Activated CD4-positive, CD25-positive, alpha-beta regulatory T cell treated with anti-CD3 and anti-CD28 coated beads, Interleukin-2, amount 50 U/mL, for 16 hours (primary cell): Measurements from ENCODE around the gene PPP1R14C.

Experiments used
- DNase-seq: peaks from one replicate; pipeline ENCODE4 v3.0.0-alpha.2; 2020; ENCODE audit warnings: low read depth, low spot score

Gene PPP1R14C

DNA sequence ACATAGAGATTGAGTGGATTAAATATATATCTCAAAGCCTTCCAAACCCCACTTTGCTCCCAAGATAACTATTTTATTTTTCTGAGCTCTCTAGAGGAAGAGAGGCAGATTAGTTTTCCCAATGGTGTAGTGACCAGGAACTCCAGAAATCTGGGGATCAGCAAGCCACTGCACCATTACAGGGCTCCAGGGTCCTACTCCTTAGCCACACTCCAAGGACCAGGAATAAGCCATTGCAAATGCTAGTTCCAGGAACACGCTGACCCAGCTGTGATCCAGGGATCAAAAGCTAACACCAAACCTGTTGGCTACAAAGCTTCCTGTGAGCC lies 128.3 kb downstream of the PPP1R14C start:
- no peak for DNase-seq

- DNase-seq: no peak
Measured at GRCh38 chr6:150271501-150272263, 128.8 kb downstream of the PPP1R14C start.

DNA sequence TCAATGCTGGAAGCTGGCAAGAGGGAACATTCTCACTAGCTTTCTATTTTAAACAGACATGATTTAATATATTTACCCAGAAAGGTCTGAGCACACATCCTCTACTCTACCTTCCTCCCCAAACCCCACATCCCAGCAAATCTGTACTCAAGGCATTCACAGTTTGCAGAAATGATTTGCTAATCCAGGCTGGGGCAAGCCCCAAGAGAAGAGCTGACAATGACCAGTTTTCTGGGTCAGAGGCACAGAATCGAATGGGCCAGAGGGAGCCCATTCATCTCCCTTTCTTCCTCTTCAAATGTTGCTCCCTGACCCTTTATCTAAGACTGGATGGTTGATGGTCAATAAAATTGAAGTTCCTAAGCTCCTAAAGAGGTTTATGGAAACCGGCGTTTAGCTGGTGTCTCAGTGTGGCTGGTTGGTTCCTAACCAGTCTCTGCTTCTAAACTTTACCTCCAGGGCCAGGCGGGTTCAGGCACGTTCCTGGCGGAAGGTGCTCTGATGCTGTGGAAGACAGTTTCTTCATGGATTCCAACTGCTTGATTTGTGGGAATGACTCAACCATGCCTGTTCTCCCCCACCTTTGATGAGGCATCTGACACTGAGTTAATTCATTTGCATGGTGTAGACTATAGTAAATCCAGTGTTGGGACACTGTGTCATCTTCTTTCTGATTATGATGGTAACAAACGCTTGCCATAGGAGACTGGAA lies 129.6 kb downstream of the PPP1R14C start:
- no peak for DNase-seq

DNA sequence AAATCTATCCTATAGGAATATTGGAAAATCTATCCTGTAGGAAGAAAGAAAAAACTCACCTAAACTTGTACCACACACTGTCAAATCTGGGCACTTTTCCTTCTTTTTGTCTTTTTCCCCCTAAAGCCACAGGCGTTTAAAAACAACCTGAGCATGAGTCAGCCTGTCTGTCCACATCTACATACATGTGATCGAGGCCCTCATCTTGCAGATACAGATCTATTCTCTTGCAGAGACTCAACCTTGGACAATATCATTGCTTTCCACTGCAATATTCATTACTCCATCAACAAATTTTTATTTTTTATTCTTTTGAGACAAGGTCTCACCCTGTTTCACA lies 130.1 kb downstream of the PPP1R14C start:
- no peak for DNase-seq

DNA sequence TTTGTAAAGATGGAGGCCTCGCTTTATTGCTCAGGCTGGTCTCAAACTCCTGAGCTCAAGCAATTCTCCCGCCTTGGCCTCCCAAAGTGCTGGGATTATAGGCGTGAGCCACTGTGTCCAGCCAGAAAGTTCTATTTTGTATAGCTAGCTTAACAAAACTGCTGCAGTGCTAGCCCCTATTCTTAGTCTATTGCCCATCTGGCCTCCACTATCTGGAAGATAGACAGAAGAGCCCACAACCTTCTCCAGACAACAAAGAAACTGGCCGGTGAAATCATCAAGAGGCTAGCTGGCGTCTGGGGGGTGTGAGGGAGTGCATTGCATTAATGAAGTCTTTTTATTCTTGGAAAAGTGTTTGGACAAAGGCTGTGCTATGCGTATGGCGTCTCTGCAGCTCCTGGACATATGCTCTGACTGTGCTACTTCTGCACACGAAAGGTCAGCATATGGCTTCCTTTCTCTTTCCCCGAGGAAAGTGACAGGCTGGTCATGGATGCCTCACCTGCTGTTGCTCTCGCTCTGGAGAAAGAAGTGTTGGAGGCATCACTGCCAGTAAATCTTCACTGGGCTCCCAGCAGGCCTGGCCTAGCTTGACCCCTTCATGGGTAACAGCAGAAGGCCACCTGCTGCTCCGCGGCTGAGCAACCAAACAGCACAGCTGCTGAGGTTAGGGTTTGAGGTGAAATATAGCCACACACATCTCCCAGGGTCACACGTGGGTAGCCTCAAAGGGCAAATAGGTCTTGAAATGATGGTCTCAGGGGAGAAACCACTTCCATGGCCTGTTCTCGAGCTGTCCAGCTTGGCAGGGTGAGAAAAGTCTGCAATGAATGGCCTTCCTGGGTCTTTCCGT lies 130.8 kb downstream of the PPP1R14C start:
- no peak for DNase-seq

DNA sequence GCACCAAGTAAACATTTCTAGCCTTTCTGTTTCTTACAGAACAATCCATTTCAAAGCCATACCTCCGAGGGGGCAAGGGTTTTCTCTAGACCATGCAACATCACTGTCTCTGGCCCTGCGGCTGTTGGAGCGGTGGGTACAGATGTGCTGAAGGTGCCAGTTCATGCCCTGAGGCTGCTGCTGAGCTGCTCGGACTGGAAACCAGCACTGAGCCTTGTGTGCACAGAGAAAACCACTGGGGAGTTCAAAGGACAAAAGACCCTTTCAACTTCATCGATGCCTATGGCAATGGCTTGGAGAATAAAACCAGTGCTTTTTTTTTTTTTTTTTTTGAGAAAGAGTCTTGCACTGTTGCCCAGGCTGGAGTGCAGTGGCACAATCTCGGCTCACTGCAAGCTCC lies 132.6 kb downstream of the PPP1R14C start:
- DNase-seq: no peak

GRCh38 chr6:150276168-150276936 lies 133.5 kb downstream of the PPP1R14C start:
- DNase-seq: no peak

DNA sequence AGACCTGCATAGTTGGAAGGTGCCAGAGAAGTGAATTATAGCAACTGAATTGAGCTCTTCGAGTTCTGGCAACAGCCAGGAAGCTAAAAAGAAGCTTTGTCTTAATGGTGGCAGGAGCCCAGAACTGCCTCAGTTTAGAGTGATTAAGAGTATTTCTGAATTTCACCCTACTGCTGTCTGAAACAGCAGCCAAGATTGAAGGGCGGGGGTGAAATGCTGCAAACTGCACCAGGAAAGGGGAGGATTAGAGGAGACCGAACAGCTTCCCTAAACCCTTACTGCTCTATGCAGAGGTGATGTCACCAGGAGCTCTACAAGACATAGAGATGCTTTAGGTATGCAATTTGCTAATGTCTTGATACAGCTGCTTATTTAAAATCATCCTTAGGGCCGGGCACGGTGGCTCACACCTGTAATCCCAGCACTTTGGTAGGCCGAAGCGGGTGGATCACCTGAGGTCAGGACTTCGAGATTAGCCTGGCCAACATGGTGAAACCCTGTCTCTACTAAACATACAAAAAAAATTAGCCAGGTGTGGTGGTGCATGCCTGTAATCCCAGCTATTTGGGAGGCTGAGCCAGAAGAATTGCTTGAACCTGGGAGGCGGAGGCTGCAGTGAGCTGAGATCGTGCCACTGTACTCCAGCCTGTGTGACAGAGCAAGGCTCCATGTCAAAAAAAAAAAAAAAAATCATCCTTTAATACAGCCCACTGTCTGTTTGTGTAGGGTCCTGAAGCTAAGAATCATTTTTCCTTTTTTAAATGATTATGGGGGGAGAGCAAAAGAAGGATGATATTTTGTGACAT lies 134.3 kb downstream of the PPP1R14C start:
- no peak for DNase-seq

DNA sequence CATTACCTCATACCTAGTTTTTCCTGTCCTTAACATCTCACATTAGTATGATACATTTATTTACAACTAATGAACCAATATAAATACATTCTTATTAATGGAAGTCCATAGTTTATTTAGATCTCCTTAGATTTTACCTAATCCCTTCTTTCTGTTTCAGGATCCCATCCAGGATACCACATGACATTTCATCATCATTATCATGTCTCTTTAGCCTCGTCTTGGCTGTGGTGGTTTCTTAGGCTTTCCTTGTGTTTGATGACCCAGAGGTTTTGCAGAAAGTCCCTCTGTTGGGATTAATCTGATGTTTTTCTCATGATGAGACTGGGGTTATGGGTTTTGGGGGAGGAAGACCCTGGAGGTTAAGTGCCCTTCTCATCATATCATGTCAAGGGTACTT lies 136.7 kb downstream of the PPP1R14C start:
- no peak for DNase-seq

GRCh38 chr6:150280703-150281102 lies 137.9 kb downstream of the PPP1R14C start:
- no peak for DNase-seq

GRCh38 chr6:150281767-150282166 lies 138.9 kb downstream of the PPP1R14C start:
- DNase-seq: no peak

- DNase-seq: no peak
Measured at GRCh38 chr6:150282806-150283205, 140.0 kb downstream of the PPP1R14C start.

- DNase-seq: no peak
Measured at GRCh38 chr6:150286460-150286859, 143.6 kb downstream of the PPP1R14C start.

DNA sequence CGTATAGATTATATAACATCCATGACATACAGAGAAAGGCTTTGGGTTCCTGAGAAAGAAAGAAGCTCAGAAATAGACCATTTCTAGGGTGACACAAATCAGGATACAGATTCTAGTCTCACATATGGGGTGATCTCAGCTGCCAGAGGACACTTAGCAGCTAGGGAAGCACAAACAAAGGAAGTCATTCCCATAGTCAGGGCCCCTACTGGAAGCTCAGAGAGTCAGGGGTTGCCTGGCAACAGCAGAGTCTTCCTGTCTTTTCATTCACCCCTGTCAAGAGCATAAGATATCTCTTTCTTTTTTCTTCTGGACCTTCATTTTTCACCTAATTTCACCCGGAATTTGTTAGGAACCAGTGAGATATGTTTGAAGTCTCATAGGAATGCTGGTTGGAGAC lies 144.1 kb downstream of the PPP1R14C start:
- no peak for DNase-seq

DNA sequence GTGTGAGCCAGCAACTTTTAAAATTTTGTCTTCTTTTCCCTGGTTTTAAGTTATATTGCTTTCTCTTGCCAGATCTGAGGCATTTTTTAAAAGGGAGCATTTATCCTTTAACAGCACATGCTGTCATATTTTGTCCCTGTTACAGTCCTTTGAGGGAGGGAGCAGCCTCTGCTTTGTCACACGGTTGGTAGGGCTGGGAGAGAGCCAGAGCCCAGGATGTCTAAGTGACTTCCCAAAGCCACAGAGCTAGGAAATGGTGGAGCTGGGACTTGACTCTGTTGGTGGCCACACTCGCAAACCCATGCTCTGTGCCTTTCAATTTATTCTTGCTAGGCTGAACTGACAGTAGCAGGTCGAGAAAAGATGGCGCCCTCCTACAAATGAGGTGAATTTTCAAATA lies 145.6 kb downstream of the PPP1R14C start:
- no peak for DNase-seq

DNA sequence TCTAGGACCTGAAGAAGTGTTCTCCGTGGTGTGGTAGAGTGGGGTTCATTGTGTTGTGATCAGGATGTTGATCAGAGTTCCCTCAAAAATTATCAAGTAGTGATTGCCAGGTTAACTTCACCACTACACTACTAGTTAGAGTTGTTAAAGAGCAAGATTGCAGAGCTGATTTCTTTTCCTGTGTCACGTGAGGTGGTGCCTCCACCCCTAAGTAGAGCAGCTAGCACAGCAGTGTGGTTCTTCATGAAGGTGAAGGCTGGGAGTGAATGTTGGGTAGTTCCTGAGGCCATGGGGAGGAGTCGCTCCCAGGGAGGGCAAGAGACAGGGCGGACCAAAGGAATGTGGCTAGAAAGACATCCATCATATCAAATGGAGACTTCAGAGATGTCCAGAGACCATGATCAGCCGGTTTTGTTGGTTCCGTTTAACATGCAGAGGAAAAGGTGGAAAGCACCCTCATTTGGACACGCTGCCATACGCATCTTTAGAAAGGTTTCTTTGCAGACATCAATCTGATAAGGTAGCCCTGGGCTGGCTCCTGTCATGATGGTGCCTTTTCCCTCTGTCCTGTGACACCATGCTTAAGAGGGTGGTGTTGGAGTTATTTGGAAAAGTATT lies 146.7 kb downstream of the PPP1R14C start:
- no peak for DNase-seq

- DNase-seq: no peak
Measured at GRCh38 chr6:150290429-150290828, 147.6 kb downstream of the PPP1R14C start.

DNA sequence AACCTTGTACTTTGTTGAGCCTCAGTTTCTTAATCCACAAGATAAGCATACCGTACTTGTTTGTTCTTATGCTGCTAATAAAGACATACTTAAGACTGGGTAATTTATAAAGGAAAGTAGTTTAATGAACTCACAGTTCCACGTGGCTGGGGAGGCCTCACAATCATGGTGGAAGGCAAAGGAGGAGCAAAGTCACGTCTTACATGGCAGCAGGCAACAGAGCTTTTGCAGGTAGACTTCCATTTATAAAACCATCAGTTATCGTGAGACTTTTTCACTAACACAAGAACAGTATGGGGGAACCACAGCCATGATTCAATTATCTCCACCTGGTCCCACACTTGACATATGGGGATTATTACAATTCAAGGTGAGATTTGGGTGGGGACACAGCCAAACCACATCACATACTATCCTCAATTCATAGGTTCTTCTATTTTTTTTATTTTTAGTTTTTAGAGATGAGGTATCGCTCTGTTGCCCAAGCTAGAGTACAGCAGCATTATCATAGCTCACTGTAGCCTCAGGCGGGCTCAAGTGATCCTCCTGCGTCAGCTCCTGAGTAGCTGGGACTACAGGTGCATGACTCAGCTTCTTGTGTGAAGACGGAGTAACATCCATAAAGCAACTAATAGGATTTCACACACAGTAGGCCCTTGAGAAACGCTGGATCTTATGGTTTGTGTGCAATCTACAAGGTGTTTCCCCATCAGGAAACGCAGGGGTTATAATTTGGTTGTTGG lies 149.3 kb downstream of the PPP1R14C start:
- no peak for DNase-seq

DNA sequence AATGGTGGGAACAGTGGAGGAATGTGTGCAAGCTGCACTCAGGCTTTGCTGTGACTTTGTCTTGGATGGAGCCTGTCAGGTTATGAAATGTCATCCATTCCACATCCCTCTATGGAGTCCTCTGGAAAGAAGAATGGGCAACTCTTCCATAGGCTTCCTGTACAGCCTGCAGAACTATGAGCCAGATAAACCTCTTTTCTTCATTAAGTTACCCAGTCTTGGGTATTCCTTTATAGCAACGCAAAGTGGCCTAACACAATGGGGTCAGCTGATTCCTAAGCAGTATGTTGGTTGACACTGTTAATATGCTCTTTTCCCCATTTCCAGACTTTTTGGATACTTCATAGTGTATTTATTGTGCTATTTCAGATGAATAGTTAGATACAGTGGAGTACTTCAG lies 150.2 kb downstream of the PPP1R14C start:
- no peak for DNase-seq
